Keratinocyte (primary cell): Measurements from ENCODE around the gene TREML1.

Experiments used
- CTCF ChIP-seq, 3 experiments: IDR thresholded peaks in 1 of 3; conservative IDR thresholded peaks in 1 of 3; optimal IDR thresholded peaks in 1 of 3; 2 replicates in 2 of 3; 3 replicates in 1 of 3; pipeline versions ENCODE3 to v1.5.1; 2011; ENCODE audit warnings: low read length in 3 of 3, mild to moderate bottlenecking in 3 of 3, moderate library complexity in 2 of 3, control low read depth in 1 of 3, inconsistent platforms in 1 of 3; ENCODE audit not compliant: insufficient read depth in 2 of 3; ENCODE audit errors: extremely low read depth in 1 of 3
- EZH2 ChIP-seq: IDR thresholded peaks from one replicate; pipeline ENCODE4 v1.6.1; 2012; ENCODE audit warnings: inconsistent platforms, mild to moderate bottlenecking, low read length, moderate library complexity

- TF ChIP-seq EZH2 (no peak), CTCF (optimal IDR thresholded peaks at IDR 0.05 in 1 of 3, IDR thresholded peaks at IDR 0.05 in 1 of 3, conservative IDR thresholded peaks at IDR 0.05 in 1 of 3; ENCODE audit: extremely low read depth in 1 of 3, insufficient read depth in 2 of 3, low read length in 3 of 3) (no peak)
These were observed 31.8 kb downstream of the TREML1 start for GRCh38 chr6:41122373-41122772.
